ENCODE measurements around the gene CCND2. TPM values are rescaled to one million over a fixed set of nuclear protein-coding genes. Genes with fewer than 3 reads are reported as not detected.

CCND2 gene
- total and polyA plus RNA-seq, 2 experiments from 2014 or later: 75.6 to 224 TPM

GRCh38 chr12:4256043-4256826 lies 17.3 kb upstream of the CCND2 start:
- no peak overlapping the region for H2AFZ ChIP-seq
- no peak for ATAC-seq

More at GRCh38 chr12:4256043-4256826, 17.3 kb upstream of the CCND2 start:
- Histone ChIP-seq H4K20me1 (replicated peaks; ENCODE audit: insufficient read depth) (0 out of 2 replicates have a peak, but pooled peaks cover 4% of the 10 kb centered on the region), H3K4me1 (ENCODE audit: insufficient read depth) (0 out of 2 replicates have a peak, but pooled peaks cover 5% of the 10 kb centered on the region), H3K4me2 (no peak overlapping the region), H3K79me2 (replicated peaks; ENCODE audit: insufficient read depth) (no peaks in the 10 kb centered on the region), H3K27me3 (ENCODE audit: insufficient read depth) (no peaks in the 10 kb centered on the region), H3K27ac (ENCODE audit: low read depth) (no peak overlapping the region), H3K4me3 (no peak overlapping the region), H3K9me2 (ENCODE audit: insufficient read depth) (no peaks in the 10 kb centered on the region), H3K36me3 (ENCODE audit: insufficient read depth) (no peaks in the 10 kb centered on the region), H3F3A (replicated peaks; ENCODE audit: low read depth) (no peaks in the 10 kb centered on the region)
- H3K27ac Mint-ChIP-seq: no peak overlapping the region; the same call in 1 of the 2 replicates
- peaks cover 8% of the 10 kb centered on the region; the same call in 2 of the 3 replicates for H3K4me1 Mint-ChIP-seq
- no peak for DNase-seq (ENCODE audit: low spot score)
- no peaks in the 10 kb centered on the region; the same call in 2 of the 3 replicates for H3K36me3 Mint-ChIP-seq (ENCODE audit: low read depth)
- peaks cover 4% of the 10 kb centered on the region; the same call in 1 of the 3 replicates for H3K9me3 Mint-ChIP-seq
- TF ChIP-seq, protein P1, sequence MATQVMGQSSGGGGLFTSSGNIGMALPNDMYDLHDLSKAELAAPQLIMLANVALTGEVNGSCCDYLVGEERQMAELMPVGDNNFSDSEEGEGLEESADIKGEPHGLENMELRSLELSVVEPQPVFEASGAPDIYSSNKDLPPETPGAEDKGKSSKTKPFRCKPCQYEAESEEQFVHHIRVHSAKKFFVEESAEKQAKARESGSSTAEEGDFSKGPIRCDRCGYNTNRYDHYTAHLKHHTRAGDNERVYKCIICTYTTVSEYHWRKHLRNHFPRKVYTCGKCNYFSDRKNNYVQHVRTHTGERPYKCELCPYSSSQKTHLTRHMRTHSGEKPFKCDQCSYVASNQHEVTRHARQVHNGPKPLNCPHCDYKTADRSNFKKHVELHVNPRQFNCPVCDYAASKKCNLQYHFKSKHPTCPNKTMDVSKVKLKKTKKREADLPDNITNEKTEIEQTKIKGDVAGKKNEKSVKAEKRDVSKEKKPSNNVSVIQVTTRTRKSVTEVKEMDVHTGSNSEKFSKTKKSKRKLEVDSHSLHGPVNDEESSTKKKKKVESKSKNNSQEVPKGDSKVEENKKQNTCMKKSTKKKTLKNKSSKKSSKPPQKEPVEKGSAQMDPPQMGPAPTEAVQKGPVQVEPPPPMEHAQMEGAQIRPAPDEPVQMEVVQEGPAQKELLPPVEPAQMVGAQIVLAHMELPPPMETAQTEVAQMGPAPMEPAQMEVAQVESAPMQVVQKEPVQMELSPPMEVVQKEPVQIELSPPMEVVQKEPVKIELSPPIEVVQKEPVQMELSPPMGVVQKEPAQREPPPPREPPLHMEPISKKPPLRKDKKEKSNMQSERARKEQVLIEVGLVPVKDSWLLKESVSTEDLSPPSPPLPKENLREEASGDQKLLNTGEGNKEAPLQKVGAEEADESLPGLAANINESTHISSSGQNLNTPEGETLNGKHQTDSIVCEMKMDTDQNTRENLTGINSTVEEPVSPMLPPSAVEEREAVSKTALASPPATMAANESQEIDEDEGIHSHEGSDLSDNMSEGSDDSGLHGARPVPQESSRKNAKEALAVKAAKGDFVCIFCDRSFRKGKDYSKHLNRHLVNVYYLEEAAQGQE (IDR thresholded peaks at IDR 0.05; ENCODE audit: unreplicated experiment): no peak
- TF ChIP-seq CREB1 (CRISPR knock-in tag; IDR thresholded peaks at IDR 0.05; ENCODE audit: low read depth): no peak
- no peak for TF ChIP-seq EZH2phosphoT487 (IDR thresholded peaks at IDR 0.05; ENCODE audit: unreplicated experiment)
- TF ChIP-seq, protein P2, sequence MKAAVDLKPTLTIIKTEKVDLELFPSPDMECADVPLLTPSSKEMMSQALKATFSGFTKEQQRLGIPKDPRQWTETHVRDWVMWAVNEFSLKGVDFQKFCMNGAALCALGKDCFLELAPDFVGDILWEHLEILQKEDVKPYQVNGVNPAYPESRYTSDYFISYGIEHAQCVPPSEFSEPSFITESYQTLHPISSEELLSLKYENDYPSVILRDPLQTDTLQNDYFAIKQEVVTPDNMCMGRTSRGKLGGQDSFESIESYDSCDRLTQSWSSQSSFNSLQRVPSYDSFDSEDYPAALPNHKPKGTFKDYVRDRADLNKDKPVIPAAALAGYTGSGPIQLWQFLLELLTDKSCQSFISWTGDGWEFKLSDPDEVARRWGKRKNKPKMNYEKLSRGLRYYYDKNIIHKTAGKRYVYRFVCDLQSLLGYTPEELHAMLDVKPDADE (IDR thresholded peaks at IDR 0.05): no peak
- TF ChIP-seq EZH2 (IDR thresholded peaks at IDR 0.05; ENCODE audit: low read depth, unreplicated experiment): no peak
- TF ChIP-seq, protein P3, sequence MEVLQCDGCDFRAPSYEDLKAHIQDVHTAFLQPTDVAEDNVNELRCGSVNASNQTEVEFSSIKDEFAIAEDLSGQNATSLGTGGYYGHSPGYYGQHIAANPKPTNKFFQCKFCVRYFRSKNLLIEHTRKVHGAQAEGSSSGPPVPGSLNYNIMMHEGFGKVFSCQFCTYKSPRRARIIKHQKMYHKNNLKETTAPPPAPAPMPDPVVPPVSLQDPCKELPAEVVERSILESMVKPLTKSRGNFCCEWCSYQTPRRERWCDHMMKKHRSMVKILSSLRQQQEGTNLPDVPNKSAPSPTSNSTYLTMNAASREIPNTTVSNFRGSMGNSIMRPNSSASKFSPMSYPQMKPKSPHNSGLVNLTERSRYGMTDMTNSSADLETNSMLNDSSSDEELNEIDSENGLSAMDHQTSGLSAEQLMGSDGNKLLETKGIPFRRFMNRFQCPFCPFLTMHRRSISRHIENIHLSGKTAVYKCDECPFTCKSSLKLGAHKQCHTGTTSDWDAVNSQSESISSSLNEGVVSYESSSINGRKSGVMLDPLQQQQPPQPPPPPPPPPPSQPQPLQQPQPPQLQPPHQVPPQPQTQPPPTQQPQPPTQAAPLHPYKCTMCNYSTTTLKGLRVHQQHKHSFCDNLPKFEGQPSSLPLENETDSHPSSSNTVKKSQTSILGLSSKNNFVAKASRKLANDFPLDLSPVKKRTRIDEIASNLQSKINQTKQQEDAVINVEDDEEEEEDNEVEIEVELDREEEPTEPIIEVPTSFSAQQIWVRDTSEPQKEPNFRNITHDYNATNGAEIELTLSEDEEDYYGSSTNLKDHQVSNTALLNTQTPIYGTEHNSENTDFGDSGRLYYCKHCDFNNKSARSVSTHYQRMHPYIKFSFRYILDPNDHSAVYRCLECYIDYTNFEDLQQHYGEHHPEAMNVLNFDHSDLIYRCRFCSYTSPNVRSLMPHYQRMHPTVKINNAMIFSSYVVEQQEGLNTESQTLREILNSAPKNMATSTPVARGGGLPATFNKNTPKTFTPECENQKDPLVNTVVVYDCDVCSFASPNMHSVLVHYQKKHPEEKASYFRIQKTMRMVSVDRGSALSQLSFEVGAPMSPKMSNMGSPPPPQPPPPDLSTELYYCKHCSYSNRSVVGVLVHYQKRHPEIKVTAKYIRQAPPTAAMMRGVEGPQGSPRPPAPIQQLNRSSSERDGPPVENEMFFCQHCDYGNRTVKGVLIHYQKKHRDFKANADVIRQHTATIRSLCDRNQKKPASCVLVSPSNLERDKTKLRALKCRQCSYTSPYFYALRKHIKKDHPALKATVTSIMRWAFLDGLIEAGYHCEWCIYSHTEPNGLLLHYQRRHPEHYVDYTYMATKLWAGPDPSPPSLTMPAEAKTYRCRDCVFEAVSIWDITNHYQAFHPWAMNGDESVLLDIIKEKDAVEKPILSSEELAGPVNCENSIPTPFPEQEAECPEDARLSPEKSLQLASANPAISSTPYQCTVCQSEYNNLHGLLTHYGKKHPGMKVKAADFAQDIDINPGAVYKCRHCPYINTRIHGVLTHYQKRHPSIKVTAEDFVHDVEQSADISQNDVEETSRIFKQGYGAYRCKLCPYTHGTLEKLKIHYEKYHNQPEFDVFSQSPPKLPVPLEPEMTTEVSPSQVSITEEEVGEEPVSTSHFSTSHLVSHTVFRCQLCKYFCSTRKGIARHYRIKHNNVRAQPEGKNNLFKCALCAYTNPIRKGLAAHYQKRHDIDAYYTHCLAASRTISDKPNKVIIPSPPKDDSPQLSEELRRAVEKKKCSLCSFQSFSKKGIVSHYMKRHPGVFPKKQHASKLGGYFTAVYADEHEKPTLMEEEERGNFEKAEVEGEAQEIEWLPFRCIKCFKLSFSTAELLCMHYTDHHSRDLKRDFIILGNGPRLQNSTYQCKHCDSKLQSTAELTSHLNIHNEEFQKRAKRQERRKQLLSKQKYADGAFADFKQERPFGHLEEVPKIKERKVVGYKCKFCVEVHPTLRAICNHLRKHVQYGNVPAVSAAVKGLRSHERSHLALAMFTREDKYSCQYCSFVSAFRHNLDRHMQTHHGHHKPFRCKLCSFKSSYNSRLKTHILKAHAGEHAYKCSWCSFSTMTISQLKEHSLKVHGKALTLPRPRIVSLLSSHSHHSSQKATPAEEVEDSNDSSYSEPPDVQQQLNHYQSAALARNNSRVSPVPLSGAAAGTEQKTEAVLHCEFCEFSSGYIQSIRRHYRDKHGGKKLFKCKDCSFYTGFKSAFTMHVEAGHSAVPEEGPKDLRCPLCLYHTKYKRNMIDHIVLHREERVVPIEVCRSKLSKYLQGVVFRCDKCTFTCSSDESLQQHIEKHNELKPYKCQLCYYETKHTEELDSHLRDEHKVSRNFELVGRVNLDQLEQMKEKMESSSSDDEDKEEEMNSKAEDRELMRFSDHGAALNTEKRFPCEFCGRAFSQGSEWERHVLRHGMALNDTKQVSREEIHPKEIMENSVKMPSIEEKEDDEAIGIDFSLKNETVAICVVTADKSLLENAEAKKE (CRISPR knock-in tag; IDR thresholded peaks at IDR 0.05): no peak
- TF ChIP-seq, protein P4, sequence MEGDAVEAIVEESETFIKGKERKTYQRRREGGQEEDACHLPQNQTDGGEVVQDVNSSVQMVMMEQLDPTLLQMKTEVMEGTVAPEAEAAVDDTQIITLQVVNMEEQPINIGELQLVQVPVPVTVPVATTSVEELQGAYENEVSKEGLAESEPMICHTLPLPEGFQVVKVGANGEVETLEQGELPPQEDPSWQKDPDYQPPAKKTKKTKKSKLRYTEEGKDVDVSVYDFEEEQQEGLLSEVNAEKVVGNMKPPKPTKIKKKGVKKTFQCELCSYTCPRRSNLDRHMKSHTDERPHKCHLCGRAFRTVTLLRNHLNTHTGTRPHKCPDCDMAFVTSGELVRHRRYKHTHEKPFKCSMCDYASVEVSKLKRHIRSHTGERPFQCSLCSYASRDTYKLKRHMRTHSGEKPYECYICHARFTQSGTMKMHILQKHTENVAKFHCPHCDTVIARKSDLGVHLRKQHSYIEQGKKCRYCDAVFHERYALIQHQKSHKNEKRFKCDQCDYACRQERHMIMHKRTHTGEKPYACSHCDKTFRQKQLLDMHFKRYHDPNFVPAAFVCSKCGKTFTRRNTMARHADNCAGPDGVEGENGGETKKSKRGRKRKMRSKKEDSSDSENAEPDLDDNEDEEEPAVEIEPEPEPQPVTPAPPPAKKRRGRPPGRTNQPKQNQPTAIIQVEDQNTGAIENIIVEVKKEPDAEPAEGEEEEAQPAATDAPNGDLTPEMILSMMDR (conservative IDR thresholded peaks at IDR 0.05; ENCODE audit: low read depth in 2 of 2): no peak
- TF ChIP-seq POLR2AphosphoS5 (IDR thresholded peaks at IDR 0.05; ENCODE audit: low read depth): no peak
- TF ChIP-seq NANOG (IDR thresholded peaks at IDR 0.05; ENCODE audit: borderline replicate concordance): no peak
- TF ChIP-seq JUNB (IDR thresholded peaks at IDR 0.05; ENCODE audit: unreplicated experiment): no peak
- no peak for TF ChIP-seq ZNF114 (CRISPR knock-in tag; IDR thresholded peaks at IDR 0.05)
- TF ChIP-seq STAT1 (IDR thresholded peaks at IDR 0.05; ENCODE audit: unreplicated experiment): no peak
- no peak for TF ChIP-seq ZNF331 (CRISPR knock-in tag; IDR thresholded peaks at IDR 0.05; ENCODE audit: low read depth)
- no peaks in the 10 kb centered on the region for H3K27me3 Mint-ChIP-seq (ENCODE audit: insufficient read depth, low read depth, poor library complexity)
- H3K4me3 Mint-ChIP-seq: no peak overlapping the region
